HG03521 (cell line): ENCODE results near the gene TMEM11.

Experiments
- ATAC-seq: cut with Tn5 transposase; IDR thresholded peaks from one replicate; pipeline ENCODE4 v1.9.1; 2021; ENCODE audit warnings: mild to moderate bottlenecking, moderate library complexity; ENCODE audit not compliant: unreplicated experiment

TMEM11 gene, protein sequence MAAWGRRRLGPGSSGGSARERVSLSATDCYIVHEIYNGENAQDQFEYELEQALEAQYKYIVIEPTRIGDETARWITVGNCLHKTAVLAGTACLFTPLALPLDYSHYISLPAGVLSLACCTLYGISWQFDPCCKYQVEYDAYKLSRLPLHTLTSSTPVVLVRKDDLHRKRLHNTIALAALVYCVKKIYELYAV

DNA sequence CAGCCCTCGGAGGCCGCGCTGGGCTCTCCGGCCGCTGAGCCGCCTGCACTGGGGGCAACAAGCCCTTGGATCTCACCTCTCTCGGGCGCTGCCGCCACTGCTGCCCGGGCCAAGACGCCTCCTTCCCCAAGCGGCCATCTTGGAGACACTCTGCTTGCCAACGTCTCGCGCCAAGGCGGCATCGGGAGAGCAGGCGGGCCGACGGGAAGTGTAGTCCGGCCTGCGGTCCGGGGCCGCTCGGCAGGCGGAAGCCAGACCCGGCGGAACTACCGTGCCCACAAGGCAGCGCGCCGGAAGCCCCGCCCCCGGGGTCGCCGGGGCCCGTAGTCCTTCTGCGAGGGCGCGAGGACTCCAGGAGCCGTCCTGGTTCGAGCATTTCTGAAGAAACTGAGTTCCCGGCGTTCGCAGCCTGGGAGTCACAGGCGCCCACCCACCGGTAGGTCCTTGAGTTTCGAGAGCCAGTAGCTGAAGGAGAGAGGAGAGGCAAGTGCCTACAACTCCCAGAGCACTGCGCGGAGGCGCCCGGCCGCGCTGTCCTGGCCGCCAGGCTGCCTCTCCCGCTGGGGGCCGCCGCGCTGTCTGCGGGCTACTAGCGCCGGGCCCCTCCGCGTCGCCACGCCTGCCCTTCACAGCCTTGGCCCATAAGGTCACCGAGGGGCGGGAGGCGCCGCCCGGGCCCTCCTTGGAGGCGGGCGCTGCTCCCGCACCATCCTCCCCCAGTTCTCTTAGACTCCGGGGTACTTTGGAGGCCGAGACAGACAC is at the start of gene TMEM11:
TMEM11 (minus strand) TSS at position 147 of the 762 bp plus-strand sequence; CDS start at position 138, 9 bp downstream.
- ATAC-seq, result peak; percentile 84

DNA sequence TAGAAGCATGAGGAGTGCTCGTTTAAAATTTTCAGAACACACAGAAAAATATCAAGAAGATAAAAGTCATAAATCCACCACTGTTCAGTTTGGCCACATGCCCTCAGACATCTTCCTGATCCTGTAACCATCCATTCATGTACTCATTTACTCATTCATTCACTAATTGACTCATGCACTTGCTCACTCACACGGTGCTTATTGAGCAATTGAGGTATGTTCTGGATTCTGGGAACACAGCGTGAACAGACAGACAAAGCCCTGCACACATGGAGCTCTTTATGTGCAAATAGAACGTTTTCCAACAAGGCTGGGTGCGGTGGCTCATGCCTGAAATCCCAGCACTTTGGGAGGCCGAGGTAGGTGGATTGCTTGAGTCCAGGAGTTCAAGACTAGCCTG is 49.4 kb upstream of the TMEM11 start:
- ATAC-seq, result no peak

DNA sequence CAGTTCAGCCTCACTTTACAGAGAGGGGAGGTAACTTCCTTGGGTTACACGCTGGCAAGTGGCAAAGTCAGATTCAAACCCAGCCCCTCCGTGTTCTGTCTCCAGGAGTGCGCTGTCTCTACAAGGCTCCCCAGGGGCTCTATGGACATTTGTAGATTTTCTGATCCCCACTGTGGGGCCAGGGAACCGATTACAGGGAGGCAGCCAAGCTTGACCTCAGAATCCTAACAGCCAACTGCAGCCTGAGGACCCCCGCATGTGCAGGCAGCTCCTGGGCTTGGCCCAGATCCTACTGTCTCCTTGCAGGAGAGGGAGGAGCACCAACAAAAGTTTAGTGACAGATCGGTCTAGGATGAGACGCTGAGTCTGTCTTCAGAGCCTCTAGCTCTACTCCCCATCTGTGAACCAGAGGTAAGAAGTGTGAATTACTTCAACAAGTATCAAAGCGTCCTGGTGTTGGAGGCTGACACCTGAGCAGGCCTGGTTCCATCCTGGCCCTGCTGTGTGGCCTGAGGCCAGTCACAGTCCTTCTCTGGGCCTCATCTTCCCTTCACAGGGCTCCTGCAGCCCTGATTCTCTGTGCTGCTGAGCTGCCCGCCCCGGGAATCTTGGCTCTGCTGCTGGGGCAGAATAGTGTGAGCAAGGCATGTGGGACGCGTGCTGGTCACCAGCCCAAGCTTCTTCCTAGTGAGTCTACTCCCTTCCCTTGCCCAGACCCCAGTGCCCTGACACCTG is 48.5 kb upstream of the TMEM11 start:
- ATAC-seq, result no peak

DNA sequence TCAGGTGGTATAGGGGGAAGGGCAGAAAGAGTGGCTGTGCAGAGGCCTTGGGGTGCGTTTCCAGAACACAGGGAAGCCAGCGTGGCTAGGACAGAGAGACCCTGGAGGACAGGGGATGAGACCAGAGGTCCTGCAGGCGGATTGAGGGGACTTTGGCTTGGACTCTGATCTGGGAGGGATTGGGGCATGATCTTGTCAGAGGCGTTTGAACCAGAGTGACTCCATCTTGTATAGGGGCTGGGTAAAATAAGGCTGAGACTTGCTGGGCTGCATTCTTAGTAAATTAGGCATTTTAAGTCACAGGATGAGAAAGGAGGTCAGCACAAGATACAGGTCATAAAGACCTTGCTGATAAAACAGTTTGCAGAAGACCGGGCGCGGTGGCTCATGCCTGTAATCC is 44.6 kb upstream of the TMEM11 start:
- no peak for ATAC-seq

DNA sequence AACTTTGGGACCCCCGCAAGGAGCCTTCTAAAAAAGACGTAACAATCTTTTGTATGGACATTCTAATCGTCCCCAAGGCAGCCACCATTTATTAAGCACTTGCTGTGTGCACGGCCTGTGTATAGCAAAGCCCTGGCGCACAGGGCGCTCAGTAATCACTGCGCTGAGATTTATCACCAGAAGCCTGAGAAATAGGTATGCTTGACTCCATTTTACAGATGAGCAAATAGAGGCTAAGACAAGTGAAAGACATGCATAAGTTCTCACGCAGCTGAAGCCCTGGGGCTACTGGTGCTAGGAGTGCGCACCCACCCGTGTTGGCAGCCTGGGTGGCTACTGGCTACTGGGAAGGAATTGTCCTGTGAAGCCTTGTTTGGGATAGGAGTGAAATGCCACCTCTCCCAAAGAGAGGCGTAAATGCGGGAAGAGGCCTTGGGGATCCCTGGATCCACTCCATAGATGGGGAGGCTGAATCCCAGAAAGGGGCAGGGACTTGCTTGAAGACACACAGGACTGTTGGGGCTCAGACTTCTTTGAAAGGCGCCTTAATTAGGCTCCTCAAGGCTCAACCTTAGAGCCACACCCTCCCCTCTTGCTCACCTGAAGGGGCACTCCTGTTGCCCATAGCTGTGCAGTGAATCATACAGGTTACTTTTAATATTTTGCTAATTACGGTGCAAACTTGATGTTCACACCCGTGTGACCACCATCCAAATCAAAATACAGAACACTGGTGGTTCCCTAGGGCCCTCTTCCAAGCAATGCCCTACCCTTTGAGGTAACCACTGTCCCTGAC is 39.9 kb upstream of the TMEM11 start:
- ATAC-seq, result peak; percentile 3

DNA sequence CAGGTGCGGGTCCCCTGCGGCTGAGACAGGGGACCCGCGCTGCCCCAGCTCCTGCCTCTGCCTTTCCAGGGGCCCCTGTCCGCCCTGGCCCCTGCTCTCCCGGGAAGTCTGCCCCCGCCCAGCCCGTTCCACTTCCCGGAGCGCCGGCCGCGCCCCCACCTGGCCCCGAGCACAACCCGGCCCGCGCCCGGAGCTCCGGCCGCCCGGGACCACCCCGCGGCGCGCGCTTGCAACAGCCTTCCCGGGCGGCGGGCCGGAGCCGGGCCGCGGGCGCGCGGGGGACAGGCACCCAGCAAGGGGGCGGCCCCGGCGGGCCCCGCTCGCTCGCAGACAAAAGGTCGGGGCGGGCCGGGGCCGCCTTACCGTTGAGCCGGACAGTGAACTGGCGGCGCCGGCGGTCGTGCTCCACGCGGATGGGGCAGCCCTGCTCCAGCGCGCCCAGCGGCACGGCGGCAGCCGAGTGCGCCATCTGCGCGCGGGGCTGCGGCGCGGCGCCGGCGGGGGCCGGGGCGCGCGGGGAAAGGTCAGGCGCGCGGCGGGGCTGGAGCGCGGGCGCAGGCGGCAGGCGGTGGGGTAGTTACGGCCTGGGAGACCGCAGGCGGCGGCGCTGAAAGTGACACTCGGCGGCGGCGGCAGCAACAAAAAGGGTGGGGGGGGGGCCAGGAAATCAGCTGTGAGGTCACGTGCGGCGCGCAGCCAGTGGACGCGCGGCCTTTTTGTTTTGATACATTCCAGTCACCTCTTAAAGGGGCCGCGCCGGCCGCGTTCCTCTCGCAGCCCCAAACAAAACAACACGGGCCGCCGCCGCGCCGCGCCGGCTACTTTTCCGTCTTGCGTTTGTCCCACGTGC is 39.1 kb upstream of the TMEM11 start, which contains the start of gene NATD1:
NATD1 (minus strand) TSS at position 615 of the 850 bp plus-strand sequence; CDS start at position 469, 146 bp downstream.
- ATAC-seq, result peak; percentile 56

DNA sequence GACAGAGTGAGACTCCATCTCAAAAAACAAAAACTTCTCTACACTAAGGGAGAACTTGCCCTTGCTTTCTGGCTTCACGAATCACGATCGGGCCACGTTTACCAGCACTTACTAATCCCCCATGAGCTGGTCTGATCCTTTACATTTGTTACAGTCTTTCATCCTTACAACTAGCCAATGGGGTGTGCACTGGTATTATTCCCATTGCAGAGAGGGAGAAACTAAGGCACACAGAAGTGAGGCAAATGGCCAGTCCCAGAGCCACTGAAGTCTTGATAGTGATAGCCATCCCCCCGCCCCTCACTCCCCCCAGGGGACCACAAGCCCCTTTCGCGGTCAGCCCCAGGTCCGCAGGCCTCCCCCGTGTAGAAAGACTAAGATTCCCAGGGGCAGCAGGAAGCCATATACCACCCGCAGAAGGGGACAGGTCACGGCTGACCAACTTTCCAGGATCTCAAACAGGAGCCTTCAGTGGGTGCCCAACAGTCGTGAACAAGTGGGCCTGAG is 38.4 kb upstream of the TMEM11 start:
- ATAC-seq, result no peak

DNA sequence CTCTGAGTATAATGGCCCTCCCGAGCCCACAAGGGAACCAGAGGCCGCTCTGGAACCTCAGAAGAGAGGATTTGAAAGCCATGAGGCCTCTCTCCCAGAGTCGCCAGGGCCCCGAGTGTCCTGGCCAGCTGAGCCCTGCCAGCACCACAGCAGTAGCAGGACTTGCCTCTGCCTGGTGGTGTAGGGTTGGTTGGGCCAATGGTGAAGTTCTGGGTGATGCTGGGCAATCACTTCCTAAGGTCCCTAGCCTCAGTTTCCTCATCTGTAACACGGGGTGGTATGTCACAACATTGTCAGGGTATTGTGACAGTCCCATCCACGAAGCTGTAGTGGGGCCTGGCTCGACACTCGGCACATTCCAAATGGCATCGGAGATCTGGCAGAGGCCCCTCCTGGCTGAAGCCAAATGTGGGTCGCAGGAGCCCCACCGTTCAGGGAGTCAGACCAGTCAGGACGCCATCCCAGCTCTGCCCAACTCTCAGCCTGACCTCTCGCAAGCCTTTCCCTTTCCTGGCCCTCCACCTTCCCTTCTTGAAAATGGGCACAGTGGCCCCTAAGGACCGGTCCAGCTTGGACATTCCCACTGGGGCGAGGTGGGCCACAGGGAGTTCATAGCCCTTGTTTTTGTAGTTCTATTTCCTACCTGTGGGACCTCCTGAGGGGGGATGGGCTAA is 37.5 kb upstream of the TMEM11 start:
- ATAC-seq, result no peak

DNA sequence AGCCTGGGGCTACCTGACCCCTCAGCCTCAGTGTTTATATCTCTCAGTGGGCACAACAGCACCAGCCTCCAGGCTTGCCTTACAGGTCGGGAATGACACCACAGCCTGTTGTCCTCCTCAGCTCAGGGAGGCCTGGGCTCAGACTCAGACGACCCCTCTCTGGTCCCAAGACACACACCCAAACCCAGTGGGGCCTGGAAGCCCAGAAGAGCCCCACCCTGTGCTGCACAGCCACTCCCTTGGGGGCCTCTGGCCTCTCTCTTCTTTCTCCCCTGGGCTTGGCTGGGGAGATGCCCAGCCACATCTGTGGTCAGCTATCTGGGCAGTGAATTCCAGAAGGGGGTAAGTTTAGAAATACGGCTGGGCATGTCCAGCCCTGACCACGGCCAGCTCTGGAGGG is 36.9 kb upstream of the TMEM11 start:
- no peak for ATAC-seq

DNA sequence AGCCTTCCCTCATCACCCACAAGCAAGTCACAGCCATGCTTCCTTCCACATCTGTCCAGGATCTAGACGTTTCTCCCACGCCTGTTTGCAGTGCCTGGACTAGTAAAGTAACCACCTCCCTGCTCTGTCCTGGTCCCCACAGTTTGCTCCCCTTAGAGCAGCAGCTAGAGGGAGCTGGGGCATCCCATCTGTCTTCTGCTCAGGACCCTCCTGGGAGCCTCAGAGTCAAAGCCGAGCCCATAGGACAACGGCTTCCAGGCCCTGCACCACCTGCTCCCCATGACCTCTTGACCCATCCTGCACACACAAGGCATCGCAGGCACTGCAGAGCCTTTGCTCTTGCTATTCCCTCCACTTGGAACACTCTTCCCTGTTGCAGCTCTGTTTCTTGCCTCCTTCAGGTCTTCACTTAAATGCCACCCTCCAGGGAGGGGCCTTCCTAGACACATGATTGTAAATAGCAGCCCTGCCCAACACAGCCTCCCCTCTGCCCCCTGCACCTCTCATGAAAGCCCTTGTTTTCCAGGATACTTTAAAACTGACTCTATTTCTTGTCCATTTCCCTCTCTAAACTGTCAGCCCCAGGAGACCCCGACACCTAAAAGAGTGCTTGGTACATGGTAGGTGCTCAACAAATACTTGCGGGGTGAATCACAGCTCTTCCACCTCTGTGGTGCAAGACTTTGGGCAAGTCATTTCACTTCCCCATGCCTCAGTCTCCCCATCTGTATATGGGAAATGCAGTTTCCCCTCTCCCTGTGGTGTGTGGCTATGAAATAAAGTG is 36.2 kb upstream of the TMEM11 start:
- ATAC-seq, result no peak

DNA sequence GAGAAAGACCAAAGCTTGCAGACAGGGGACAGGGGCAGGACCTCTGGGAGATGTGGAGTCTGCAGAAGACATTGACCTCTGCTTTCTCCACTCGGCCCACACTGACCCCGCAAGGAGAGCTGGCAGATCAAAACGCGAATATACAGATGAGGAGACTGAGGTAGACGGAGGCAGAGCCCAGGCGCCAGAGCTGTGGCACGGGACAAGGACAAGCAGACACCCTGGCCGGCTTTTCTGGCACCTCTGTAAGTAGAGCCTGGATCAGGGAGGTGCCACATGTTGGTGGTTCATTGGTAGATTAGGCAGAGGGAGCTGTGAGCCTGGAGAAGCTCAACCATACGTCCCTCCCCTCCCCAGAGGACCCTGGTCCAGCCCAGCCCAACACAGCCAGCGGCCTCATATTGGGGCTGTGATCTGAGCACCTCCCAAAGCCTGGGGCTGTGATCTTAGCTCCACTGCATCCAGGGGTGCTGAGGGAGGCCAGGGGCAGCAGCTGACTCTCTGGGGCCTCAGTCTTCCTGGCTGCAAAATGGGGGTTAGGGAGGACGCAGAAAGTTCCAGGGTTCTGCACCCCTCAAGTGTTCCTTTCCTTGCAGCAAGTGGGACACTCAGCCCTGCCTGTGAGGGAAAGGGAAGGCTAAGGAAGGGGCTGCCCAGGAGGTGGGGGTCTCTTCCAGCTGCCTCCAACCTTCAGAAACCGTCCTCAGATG is 35.3 kb upstream of the TMEM11 start:
- ATAC-seq, result no peak

DNA sequence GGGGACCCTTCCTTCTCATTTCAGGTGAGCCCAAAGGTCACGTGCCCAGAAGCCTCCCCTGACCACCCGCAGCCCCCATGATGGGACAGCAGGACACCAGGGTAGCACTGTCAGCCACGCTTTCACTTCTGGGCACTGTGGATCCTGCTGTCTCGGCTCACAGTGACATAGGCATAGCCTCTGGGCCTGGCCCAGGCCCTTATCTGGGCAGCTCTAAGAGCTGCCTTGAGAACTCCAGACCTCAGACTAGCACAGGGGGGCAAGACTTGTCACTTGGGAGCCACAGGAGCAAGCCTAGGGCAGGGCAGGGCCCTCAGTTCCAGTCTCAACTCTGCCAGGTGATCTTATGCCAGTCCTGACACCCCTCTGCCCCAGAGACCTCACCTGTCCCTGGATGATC is 34.5 kb upstream of the TMEM11 start:
- no peak for ATAC-seq

DNA sequence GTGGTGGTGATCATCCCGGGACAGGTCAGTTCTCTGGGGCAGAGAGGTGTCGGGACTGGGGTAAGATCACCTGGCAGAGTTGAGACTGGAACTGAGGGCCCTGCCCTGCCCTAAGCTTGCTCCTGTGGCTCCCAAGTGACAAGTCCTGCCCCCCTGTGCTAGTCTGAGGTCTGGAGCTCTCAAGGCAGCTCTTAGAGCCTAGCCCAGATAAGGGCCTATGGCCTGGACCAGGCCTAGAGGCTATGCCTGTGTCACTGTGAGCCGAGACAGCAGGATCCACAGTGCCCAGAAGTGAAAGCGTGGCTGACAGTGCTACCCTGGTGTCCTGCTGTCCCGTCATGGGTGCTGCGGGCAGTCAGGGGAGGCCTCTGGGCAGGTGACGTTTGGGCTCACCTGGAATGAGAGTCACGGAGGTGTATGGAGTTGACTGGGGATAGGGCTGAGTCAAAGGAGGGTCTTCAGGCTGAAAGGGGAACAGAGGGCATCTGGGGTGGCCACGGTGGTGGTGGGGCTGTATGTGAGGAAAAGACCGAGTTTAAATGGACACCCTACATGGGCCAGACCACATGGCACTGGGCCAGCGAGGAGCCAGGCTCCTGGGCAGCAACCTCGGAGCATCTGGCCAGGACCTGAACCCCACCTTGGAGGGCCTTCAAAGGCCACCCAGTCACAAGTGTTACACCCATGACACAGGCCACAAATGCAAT is 33.7 kb upstream of the TMEM11 start:
- ATAC-seq, result no peak

DNA sequence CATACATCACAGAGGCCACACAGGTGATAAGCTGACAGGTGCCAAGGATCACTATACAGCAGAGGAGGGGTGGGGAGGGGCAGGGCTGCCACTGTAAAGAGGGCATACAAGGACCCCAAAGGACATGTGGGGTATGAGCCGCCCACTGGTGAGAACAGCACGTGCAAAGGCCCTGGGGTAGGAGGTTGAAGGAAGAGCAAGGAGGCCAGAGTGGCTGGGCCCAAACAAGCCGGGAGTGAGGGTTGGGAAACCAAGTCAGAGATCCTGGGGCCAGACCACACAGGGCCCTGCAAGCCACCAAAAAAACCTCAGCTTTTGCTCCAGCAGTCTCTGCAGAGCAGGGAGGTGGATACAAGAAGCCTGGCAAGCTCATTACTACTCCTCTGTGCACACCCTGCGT is 32.7 kb upstream of the TMEM11 start:
- ATAC-seq, result no peak

DNA sequence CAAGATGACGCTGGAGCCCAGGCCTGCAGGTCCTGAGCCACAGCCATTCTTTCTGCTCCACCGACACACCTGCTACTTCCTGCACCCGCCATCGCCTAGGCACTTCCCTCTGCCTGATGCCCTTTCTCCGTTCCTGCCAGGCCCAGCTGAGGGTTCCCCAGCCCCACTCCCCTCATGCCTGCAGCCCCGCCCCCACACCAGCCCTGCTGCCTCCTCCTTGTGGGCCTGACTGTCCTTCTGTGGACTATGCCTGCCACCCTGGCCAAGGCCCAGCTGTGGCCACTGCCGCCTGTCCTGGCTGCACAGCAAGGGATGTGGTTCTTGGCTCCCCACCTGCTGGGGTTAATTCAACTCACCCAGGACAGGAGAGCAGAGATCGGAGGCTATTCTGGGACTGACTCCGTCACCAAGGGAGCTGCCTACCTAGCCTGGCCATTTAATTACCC is 31.7 kb upstream of the TMEM11 start:
- no peak for ATAC-seq

DNA sequence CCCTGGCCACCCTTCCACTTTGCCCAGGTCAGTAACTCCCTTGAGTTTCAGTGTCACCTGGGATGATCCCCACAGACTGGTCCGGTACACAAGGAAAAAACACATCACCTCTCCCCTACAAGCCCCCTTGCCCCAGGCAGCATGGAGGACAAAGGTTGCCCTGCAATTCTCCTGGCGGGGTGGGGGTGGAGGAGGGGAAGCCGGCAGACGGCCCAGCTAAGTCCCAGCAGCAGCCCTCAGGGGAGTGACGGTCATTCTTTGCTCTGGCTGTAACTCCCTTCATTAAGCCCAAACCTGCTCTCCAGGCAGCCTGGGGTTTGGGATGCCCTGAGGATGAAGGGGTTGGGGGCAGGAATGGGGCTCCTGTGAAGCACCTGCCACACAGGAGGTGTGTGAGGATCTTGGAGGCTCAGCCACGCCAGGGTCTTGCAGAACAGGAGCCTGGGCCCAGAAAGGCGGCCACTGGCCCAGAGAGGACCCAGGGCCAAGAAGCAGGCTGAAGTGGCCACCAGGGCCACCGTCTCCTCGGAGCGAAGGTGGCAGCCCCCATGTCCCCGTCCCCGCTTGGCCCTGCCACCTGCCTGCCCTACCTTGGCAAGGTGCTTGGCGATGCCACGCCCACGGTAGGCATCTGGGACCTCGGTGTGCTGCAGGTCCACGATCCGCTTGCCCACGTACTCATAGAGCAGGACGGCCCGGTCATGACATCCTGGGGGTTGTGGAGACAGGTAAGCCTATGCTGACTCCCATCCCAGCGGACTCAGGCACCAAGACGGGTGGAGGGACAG is 29.7 kb upstream of the TMEM11 start:
- no peak for ATAC-seq
